HG02588 (cell line): ENCODE data around the gene CCDC74B.
A peak's percentile ranks its signal among the peaks of the same experiment; 100 is the strongest.
"Not testable (repeated sequence)": the region's sequence is repeated elsewhere in the genome, so short reads cannot be mapped to it uniquely, and the experiment has no call there.

Experiments
- ATAC-seq: cut with Tn5 transposase; IDR thresholded peaks from one replicate; pipeline ENCODE4 v1.9.1; 2021; ENCODE audit warnings: mild to moderate bottlenecking, moderate library complexity; ENCODE audit not compliant: unreplicated experiment

Gene CCDC74B

GRCh38 chr2:130145006-130145414, at the start of gene CCDC74B:
TSS of gene CCDC74B (minus strand) at chr2:130145112. CDS start at chr2:130144996, 116 bp downstream.
- ATAC-seq: peak; percentile 93

GRCh38 chr2:130193824-130194223, 48.9 kb upstream of the CCDC74B start:
- not testable (repeated sequence) for ATAC-seq

DNA sequence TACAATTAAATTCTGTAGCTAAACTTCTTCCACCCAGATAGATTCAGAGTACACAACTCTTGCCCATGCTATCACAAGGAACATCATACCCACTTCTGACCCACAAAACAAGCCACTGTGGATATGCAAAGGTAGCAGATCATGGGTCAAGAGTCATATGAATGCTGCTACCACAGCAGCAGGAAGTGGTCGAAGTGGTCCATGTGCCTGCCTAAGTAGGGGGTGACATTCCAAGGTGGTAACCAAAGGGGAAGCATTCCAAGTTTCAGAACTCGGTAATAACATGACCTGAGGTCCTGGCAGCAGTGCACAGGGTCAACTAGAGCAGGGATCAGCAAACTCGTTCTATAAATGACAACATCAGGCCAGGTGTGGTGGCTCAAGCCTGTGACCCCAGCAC, 47.5 kb upstream of the CCDC74B start:
- not testable (repeated sequence) for ATAC-seq

GRCh38 chr2:130191319-130191718, 46.4 kb upstream of the CCDC74B start:
- not testable (repeated sequence) for ATAC-seq

GRCh38 chr2:130190237-130190636, 45.3 kb upstream of the CCDC74B start:
- ATAC-seq: no peak

GRCh38 chr2:130188958-130189357, 44.0 kb upstream of the CCDC74B start:
- ATAC-seq: not testable (repeated sequence)

DNA sequence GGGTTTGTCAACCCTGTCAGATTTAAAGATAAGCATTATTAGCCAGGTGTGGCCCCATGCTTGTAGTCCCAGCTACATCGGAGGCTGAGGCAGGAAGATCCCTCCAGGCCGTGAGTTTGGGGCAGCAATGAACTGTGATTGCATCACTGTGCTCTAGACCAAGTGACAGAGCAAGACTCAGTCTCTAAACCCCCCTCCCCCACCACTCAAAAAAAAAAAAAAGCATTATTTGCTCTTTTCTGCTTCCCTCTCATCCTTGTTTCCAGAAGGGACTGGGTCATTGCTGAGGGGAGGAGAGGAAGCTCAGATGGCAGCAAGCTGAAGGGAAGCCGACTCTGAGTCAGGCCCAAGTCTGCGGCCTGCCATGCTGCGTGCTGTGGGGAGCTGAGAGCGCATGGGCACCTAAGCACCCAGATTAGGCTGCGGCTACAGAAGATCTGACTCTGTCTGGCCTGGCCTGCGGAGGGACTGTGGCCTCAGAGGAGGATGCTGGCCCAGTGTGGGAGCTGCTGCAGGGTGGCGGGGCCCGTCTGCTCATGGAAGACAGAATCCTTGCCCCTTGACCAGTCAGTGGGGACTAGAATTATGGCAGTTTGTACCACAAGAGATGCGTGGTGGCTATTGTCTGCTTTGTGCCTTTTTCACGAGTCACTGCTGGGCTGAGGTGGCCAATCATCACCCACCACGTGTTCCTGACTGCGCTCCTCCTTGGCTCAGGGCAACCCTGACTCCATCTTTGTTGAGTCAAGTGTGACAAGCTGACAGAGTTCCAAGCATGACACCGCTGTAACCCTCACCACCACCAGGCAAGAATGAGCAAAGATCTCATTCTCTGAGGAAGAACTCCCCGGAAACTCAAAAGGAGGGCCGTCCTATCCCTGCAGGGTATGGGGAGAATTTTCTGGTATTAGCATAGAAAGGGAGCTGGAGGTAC, 43.2 kb upstream of the CCDC74B start:
- not testable (repeated sequence) for ATAC-seq

- ATAC-seq: no peak
Observed at GRCh38 chr2:130187268-130187667, 42.4 kb upstream of the CCDC74B start.

DNA sequence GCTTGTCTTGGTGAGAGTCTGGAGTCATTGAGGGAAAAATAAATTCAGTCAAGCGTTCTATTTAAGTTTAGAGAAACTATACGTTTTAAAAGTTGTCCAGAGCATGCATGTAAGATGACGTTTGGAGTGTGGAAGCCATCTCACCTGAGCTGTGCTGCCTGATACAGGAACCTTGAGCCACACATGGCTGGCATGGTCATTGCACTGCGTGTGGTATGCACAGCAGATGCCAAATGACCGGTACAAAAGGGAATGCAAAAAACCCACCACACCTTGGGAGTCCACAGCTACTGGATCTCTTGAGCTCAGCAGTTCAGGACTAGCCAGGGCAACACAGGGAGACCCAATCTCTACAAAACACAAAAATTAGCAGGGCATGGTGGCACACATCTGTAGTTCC, 41.5 kb upstream of the CCDC74B start:
- ATAC-seq: no peak

DNA sequence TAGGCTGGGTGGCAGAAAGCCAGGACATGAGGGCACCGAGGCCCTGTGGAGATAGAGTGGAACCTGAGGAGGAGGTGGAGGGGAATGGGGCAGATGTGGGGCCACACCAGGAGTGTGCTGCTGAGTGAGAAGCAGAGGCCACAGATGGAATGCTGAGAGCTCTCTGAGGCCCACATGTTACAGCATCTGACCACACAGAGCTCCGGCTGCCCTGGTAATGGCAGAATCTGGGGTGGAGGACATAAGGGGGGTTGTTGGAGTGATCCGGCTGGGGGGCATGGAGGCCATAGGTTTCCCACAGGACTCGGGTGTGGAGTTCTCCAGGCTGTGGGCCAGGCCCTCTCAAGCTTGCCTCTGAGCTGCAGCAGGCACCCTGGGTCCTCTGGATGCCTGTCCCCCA, 41.0 kb upstream of the CCDC74B start:
- ATAC-seq: no peak

DNA sequence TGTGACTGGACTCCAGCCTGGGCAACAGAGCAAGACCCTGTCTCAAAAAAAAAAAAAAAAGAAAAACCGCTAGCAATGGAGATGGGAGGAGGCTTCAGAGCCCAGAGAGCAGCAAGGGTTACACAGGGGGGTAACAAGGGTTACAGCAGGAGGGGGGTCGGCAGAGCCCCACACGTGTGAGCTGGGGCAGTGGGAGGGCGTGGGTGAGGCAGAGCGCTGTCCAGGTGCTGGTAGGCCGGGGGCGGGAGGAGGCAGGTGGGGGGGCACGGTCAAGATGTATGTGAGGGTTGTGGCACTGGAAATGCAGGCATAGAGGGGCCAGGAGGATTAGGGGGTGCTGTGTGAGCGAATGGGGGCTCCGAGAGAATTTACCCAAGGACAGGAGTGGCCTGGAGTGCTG, 40.5 kb upstream of the CCDC74B start:
- no peak for ATAC-seq

- ATAC-seq: no peak
Observed at GRCh38 chr2:130183512-130184373, 38.8 kb upstream of the CCDC74B start.

DNA sequence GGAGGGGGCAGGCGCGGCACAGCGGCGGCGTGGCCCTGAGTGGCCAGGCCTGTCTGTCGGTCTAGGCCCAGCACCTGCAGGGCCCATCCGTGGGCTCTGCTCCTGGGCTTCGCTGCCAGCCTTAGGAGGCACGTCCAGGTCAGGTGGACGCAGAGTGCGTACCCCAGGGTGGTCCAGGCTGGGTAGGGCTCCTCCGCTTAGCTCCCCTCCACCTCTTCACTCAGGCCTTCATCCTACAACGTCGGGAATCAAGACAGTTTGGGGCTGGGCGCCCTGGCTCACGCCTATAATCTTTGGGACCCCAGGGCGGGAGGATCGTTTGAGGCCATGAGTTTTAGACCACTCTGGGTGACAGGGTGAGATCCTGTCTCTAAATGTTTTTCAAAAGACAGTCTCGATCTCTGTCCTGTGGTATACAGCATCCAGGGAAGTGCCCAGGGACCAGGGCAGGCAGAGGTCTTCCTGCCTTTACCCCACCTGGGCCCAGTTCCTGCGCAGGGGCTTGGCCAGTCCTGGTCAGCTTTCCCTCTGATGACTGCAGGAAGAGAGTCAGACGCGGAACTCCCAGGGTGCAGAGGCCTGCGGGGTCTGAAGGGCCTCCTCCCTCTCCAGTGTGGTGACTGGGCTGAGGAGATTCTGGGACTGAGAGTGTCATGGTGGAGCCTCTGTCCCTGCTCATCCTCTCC, 38.1 kb upstream of the CCDC74B start:
- not testable (repeated sequence) for ATAC-seq

- peak; percentile 85 for ATAC-seq
Observed at GRCh38 chr2:130181880-130182682, 37.2 kb upstream of the CCDC74B start, which contains the start of gene MZT2B. TSS of gene MZT2B (plus strand) at chr2:130182262. CDS start at chr2:130182283, 21 bp downstream.

GRCh38 chr2:130181325-130181879, 36.5 kb upstream of the CCDC74B start, which contains the start of gene SMPD4:
TSS of gene SMPD4 (minus strand) at chr2:130181602. CDS start at chr2:130176592, 5,010 bp downstream.
- ATAC-seq: peak; percentile 55

DNA sequence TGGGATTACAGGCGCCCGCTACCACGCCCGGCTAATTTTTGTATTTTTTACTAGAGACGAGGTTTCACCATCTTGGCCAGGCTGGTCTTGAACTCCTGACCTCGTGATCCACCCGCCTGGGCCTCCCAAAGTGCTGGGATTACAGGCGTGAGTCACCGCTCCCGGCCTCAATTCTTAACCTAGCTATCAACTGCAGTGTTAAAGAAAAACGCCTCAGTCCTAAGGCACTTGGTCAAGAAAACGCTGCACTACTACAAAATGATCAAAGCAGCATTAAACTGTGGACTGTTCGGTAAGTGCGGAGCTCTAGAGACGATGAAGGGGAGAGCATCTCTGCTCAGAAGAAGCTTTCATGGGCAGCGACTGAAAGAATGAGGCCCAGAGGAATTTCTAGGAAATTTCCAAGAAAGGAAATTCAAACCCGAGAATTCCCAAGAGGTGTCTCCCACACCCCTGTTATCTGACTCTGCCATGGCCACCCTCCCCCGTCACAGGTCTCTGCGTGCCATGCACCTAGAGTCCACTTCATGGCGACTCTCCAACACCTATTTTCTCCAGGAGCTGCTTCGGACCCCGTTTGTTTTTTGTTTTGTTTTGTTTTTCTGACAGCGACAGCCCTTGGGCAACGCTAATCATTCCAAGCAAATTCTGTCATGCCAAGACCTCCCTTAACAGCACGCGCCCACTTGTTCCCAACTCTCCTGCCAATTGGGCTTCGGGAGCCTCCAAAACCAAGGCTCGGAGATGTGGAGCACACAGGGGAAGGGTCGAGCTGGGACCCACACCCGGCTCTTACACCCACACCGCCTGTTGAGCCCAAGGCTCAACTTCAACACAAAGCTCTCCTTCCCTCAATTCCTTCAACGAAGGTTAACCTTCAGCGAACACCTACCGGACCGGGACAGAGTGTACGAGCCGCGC, 35.8 kb upstream of the CCDC74B start:
- not testable (repeated sequence) for ATAC-seq

DNA sequence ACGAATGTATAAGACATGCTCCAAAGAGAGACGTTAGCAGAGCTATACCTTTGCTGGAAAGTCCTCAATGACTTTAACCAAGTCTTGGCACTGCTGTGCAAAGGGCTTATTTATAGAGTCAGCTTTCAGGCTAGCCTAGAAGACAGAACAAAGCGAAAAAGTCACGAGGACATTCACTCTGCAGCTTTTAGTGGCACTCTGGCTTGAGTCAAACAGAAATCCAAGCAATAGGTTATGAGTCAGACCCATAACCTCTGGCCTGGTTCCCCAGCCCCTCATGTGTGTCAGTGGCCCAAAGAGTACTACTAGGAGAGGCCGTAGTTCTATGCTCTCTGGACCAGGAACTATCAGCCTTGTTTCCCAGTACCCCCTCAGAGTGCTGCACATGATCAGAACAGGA, 30.0 kb upstream of the CCDC74B start:
- peak; percentile 80 for ATAC-seq

DNA sequence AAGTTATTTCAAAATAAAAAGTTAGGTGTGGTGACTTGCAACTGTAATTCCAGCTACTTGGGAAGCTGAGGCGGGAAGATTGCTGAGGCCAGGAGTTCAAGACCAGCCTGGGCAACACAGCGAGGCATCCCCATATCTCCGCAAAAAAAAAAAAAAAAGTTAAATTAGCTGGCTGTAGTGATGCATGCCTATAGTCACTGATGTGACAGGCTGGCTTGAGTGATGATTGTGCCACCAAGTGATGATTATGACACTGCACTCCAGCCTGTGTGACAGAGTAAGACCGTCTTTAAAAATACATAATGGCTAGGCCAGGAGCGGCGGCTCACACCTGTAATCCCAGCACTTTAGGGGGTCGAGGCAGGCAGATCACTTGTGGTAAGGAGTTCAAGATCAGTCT, 25.0 kb upstream of the CCDC74B start:
- ATAC-seq: no peak
